Measurements from ENCODE around the gene AUNIP.
"Not testable (repeated sequence)": the region's sequence is repeated elsewhere in the genome, so short reads cannot be mapped to it uniquely, and the experiment has no call there.

The AUNIP gene

DNA sequence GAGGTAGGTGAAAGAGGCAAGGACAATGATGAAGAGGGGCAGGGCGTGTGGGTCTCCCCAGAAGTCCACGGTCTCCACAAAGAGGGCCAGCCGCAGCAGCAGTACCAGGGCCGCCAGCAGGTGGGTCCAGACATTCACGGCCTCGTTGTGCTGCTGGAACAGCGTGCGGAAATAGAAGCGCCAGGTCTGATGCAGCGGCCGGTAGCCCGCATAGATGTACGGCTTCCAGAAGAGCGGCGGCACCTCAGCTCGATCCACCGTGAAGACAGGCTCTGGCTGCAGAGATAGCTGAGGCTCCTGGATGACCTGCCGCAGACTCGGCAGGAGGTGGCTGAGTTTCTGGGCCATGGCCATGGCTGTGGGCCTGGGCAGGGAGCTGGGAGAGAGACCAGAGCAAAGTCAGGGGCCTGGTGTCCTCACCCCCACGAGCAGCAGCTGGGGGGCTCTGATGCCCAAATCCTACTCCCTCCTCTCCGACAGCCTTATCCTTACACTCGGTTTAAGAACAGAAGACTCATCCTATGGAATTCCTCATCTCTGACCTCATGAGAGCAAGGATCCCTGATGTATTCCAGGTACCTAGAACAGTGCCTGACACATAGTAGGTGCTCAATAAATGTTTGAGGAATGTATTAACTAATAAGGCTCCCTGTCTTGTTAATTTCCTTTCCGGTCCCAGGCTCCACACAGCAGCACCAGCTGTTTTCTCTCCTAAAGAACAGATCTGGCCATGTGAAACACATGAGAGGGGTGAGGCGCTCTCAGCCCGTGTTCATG lies 4.4 kb upstream of the AUNIP start:
- no peak for DNase-seq

DNA sequence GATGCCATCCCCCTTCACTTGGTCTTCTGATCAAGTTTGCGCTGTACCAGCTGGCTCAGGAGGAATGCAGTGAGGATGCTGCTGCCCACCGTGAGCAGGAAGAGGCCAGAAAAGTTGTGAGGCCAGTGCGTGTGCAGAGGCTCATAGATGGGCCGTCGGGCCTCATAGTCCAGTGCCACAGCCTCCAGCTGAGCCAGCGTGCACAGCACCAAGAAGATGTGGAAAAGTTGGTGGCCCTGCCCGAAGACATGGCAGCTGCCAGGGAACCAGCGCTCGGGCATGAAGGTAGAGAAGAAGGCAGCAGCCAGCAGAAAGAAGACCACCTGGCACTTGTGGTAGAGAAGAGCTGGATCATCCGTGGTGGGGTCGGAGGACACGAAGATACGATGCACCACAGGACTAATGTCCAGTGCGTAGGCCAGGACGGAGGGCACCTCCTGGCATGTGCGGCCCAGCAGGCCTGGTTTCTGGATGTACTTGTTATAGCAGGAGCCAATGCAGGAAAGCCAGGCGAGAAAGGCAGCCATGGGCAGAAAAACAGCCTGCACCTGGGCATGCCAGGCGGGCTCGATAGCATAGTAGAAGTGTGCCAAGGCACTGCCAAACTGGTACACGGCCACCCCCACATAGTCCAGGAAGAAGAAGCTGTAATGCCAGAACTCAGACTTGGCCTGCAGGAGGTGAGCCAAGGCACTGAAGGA lies 3.7 kb upstream of the AUNIP start:
- DNase-seq: no peak

DNA sequence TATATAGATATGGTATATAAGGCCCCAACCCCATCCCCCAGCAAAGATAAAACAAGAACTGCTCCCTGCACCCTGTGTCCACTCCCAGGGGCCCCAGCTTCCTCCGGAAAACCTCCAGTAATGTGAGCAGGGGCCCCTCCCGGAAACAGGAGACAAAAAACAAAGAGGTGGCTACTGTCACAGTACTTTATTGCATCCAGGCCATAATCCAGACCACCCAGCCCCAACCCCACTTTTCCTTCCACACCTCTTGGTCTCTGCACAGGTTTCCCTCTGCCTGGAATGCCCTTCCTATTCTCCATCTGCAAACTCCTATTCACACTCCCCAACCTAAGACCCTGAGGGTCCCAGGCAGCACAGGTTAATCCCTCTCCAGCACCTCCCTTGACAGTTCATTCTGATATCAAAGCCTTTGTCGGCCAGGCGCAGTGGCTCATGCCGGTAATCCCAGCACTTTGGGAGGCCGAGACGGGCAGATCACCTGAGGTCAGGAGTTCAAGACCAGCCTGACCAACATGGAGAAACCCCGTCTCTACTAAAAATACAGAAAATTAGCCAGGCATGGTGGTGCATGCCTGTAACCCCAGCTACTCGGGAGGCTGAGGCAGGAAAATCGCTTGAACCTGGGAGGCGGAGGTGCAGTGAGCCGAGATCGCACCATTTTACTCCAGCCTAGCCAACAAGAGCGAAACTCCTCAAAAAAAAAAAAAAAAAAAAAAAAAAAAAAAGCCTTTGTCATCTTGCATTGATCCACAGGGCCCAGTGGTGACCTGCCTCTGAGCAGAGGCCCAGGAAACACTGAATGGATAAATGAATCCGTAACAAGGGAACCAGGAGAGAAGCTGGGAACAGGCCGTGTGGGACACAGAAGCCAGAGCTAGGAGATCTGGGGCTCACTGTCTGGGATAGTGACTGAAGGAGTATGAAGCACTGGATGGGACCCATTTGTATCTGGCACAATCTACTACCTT lies 2.3 kb upstream of the AUNIP start:
- no peak for DNase-seq

DNA sequence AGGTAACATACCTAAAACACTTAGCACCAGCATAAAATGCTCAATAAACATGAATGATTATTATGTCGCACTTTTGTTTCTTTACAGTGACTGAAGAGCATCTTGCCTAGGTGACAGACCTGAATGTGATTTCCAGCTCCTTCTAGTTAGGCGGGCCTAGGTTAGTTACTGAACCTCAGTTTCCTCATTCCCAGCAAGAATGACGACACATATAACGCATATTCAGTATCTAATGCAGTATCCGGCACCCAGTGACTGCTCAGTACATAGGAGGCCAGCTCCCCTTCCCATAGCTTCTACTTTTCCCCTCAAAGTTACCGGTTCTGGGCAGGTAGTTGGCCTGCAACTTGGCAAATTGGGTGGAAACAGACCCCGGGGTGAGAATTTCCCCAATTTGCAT lies 763 bp downstream of the AUNIP start:
- DNase-seq: no peak

DNA sequence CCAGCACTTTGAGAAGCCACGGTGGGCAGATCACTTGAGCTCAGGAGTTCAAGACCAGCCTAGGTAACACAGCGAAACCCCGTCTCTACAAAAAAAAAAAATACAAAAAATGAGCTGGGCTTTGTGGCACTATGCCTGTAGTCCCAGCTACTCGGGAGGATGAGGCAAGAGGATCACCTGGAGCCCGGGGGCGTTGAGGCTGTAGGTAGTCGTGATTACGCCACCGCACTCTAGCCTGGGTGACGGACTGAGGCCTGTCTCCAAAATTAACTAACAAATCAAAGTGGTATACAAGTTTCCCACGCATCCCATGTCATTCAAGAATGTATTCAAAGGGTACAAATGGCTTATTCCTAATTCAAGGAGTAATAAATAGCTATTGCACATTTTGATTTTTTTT lies 2.4 kb downstream of the AUNIP start:
- DNase-seq: no peak

DNA sequence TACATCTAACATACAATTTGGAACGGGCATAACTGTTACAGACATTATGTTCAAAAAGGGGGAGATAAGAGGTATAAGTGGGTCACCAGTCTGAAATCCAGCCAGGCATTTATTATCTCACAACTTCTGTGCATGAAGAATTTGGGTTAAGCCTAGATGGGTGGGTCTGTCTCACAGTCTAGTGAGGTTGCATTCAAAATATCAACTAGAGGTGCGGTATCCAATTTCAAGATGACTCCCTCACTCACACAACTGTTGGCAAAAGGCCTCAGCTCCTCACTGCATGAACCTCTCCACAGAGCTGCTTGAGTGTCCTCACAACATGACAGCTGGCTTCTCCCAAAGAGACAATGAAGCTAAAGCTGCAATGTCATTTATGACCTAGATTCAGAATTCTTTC lies 4.7 kb downstream of the AUNIP start:
- DNase-seq: no peak

DNA sequence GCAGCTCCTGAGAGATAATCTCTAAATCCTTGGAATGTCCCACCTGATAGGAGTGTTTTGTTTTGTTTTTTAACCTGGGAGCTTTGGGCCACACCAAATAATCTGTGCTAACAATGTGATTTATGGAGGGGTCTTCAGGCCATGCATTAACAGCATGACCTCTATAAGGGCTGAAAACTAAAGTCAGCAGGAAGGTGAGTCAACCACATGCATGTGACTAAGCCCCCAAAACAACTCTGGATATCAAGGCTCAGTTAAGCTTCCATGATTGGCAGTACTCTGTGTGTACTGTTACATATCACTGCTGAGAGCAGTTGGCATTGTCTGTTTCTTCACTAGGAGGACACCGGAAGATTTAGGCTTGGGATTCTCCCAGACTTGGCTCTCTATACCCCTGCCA lies 10.7 kb downstream of the AUNIP start:
- DNase-seq: no peak

DNA sequence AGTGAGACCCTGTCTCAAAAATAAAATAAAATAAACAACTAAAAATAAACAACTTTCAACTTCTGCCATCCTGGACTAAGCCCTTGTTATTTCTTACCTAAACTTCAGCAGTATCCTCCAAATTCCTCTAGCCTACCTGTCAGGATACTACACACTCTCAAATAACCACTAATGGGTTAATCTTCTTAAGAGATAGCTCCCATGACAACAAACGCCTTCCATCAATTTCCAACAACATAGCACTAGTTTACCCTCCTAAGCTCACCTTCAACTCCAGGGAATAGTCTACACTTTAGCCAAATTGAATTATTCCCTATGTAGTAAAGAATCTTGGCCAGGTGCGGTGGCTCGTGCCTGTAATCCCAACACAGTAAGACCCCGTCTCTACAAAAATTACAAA lies 11.3 kb downstream of the AUNIP start:
- no peak for DNase-seq

DNA sequence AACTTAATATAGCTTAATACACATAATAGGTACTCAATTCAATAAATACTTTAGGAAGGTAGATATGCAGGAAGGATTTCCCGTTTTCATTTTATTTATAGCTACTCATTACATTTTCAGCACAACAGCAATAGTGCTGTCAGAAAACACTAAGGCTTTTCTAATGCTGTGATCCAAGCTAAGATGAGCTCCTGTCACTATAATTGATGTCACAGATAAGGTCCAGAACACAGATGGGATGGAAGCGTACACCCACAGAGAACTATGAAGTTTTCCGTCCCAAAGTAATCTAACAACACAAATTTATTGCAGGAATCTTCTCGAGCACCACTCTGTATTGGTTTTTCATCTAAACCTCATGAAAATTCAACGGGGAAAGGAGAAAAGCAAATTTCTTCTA lies 13.6 kb downstream of the AUNIP start:
- DNase-seq: no peak

DNA sequence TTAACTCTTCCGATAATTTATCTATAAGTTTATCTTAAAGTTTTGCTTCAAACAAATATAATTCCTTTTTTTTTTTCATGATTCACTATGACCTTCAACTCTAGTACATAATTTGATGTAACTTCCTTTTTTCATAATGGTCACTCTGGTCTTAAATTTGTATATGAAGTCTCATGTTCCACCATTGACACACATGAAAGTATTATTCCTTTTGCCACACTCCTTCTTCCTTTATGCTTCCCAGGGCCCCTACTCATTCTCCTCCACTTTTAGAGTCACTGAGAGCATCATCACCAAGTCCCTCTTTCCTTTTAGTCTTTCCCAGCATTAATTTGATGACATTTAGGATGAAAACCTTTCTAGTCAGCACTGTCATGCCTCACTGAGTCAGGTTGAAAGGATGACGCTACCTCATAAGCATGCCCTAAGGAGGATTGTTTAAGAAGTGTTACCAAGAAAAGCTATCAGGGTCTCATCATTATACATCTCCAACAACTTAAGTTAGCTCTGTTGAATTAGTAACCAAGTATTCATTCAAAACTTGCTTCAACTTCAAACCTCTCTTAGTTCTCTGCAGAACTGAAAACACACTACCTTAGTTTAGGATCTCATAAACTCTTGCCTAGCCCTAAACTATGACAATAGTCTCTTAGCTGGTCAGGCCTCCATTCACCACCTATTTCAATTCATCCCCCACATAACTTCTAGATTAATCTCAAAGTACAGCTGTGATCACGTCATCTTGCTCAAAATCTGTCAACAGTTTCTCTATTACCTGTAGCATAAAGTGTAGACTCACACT lies 14.5 kb downstream of the AUNIP start:
- no peak for DNase-seq

DNA sequence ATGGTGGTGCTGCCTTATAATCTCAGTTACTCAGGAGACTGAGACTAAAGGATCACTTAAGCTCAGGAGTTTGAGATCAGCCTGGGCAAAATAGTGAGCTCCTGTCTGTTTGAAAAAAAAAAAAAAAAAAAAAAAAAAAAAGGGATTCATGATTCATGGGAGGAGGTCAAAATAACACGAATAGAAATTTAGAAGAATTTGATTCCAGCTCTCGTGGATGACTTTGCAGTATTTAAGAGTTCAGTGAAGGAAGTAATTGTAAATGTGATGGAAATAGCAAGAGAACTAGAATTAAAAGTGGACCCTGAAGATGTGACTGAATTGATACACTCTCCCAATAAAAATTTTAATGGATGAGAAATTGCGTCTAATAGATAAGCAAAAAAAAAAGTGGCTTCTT lies 15.8 kb downstream of the AUNIP start:
- DNase-seq: no peak

DNA sequence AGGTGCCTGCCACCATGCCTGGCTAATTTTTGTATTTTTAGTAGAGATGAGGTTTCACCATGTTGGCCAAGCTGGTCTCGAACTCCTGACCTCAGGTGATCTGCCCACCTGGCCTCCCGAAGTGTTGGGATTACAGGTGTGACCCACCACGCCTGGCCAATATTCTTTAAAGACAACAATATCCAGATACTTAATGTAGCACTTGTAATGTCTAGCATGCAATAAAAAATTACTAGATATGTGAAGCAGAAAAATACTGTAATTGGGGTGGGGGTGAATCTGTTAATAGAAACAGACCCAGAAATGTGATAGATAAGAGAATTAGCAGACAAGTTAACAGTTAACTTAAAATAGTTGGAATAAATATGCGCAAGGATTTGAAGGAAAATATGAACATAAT lies 19.4 kb downstream of the AUNIP start:
- DNase-seq: not testable (repeated sequence)

DNA sequence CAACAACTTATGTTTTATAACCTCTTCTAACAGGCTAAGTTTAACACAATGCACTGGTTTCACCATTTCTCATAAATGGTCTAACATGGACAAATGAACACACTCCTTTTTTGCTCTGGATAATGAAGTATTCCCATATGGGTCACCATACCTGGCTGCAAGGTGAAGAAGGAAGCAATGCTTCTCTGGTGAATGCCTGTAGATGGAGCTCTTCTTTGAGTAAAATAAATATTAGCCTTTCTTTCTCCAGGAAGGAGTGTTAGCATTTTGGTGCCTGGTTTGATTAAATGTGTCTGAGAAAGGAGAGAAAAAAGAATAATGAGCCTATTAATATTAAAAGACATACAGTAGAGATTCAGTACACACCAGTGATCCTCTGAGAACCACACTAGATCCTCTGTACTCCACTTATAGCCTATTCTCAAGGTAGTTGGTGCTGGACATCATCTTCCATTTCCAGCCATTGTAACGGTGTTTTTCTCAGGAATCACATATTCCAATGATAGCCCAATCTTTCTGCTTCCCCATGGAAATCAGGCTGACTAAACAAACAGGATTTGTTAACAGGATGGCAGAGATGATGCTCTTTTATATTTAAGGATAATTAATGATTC lies 21.9 kb downstream of the AUNIP start:
- peak in 1 of 2 experiments; percentile 37 for DNase-seq

DNA sequence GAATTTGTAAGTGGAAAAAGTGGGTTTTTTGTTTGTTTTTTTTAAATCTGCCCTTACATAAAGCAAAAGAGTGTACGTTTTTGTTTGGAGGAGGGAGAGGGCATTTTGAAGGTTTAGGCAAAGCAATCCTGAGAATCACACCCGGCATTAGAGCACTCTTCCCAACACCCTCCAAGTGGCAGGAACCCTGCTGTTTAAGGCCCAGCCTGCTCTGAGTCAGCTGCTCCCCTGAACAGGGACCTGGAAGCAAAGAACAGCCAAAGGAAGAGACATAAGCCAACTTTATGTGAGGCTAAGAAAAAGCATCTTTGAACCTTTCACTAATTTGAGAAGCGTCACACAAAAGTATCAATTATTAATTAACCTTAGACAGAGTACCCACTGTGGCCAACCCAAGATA lies 22.6 kb downstream of the AUNIP start:
- no peak for DNase-seq

DNA sequence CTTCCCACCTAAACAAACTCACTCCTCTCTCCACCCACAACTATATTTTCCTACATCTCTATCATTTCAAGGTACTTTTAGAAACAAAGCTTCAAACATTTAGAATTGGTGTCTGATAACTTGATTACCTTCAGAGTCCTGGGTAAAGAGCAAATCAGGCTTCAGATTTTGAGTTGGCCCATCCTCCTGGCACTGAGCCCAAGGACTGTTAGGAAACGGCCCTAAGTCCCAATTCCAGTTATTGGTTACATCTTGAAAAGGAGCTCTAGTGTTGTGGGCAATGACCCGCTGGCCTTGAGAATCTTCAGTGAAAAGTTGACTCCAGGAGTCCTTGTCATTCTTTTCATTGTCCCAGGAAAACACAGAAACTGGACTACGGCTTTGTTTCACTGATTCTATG lies 24.4 kb downstream of the AUNIP start:
- DNase-seq: no peak

DNA sequence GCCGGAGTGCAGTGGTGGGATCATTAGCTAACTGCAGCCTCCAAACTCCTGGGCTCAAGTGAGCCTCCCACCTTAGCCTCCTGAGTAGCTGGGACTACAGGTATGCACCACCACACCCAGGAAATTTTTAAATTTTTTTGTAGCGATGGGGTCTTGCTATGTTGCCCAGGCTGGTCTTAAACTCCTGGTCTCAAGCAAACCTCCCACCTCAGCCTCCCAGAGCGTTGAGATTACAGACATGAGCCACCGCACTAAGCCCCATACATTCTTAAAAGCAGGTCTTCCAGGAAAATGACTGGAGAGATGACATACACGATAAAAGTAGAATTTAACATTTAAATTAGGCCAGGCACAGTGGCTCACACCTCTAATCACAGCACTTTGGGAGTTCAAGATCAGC lies 26.1 kb downstream of the AUNIP start:
- no peak for DNase-seq

DNA sequence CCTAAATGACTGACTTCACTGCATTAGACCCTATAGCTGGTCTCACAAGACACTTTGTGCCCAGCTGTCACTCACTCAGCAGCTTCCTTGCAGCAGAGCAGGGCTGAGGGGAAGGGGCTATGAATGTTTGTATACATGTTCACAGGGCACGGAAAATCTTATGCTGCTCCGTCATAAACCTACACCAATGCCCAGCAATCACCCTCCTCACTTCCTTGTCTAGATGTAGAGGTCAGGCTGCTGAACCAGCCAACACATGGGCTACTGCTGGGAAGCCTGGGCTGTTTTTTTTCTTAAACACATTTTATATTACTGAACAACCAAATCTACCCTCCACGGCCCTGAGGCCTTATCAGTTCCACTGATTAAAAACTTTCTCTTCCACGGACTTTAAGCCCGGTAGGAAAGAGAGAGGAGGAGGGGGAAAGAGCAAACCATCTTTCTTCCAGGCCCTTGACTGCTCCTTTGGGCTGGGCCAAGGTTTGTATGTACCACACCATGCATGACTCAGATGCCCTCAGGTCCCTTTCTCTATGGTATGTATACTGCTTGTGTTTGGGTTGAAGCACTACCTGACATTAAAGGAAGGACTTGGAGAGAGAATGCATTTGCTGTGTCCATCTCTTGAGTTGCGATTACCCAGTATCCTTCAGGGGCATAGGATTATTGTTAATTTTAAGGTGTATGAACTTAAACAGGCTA lies 26.8 kb downstream of the AUNIP start:
- no peak for DNase-seq

DNA sequence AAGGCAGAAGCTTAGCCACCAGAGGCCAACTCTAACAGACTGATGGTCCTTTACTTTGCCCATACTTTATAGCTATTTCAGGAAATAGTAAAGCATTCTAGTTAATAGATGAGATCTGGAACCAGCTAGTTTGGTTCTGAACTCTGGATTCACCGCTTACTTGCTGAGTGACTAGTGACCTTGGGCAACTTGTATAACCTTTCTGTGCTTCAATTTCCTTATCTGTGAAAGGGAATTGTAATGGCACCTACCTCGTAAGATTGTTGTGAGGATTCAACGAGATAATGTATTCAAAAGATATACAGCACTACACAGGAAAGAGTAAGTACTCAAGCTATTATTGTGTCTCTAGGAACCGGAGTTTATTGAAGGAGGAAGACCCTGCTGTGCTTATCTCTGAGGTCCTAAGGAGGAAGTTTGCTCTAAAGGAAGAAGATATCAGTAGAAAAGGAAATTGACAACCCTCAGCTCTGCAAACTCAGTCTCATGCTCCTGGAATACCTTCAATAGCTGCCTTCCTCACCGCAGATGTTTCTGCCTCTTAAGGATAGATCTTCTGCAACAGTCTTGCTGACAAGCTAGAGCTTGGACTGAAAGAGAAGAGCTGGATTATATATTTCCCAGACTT lies 27.6 kb downstream of the AUNIP start:
- DNase-seq: no peak

DNA sequence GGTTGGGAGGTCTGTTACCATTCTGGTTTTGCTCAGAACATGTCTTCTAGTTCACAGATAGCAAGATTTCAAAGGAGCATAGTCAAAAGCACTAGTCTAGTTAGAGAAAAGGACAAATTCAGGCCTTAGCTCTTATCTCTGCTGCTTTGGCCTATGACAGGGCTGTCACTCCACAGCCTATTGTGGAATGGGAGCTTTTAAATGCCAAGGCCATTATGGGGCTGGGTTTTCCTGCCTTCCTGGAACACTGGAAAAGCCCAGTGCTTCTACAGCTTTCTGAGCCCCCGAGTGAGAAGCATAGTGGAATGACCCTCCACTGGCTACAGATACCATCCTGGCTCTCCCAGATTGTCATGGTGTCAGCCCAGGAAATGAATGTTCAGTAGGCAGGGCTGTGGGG lies 30.2 kb downstream of the AUNIP start:
- DNase-seq: no peak

DNA sequence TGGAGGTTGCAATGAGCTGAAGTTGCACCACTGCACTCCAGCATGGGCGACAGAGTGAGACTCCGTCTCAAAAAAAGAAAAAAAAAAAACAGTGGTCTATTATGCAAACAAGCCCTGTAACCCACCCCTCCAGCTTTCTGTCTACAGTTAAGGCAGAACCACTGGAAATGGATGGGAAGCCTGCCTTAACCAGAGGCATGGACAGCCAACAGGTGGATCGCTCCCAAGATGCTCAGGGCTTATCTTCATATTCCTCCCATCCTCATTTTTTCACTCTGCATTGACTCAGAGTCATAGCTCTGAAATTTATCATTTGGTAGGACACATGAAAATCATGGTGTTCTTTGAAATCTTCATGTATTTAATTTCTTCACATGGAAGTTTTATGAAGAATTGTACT lies 30.8 kb downstream of the AUNIP start:
- DNase-seq: no peak

DNA sequence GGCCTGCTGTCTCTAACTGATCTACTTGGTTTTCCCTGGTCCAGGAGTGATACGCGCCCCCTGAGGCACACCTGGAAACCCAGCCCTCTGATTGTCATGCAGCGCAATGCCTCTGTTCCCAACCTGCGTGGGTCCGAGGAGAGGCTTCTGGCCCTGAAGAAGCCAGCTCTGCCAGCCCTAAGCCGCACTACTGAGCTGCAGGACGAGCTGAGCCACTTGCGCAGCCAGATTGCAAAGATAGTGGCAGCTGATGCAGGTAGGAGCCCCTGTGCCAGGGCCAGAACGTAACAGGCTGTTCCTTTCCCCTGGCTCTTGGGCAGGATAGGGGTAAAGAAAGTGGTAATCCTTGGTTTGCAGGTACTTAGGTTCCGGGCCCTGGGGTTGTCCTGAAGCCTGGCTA lies 32.7 kb downstream of the AUNIP start:
- no peak for DNase-seq

Data from NCI-H526 (cell line).